Measurements from ENCODE around the gene RBM39. TPM values are rescaled to one million over a fixed set of nuclear protein-coding genes. Genes with fewer than 3 reads are reported as not detected.
A peak's percentile ranks its signal among the peaks of the same experiment; 100 is the strongest.

Gene RBM39
- total and polyA plus RNA-seq, 10 of the 15 experiments (the other 5 are each of a cell fraction or from before 2014, with no cell fraction given), result 135 to 280 (median 217) TPM

DNA sequence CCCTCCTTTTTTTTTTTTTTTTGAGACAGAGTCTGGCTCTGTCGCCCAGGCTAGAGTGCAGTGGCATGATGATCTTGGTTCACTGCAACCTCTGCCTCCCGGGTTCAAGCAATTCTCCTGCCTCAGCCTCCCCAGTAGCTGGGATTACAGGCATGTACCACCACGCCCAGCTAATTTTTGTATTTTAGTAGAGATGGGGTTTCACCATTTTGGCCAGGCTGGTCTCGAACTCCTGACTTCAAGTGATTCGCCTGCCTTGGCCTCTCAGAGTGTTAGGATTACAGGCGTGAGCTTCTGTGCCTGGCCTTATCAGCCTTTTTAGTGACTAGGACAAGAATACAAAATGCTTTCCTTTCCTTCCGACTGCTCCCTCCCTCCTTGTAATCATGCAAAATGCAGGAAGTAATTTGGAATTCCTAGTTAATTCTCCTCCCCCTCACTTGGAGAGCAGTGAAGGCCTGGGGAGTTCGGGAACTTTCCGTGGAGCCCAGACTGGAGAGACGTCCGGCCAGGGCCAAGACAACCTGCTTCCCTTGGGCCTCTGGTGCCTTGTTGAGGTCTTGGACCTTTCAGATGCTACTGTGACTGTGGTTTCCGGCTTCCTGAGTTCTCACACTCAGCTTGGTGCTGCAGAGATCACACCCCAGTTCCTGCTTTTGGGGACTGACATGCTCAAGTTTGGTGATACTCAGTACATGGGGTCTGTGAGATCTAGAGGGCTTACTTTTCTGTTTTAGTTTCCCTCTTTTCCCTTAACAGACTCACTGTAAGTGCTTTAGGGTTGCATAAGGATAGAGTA is 25.8 kb upstream of the RBM39 start (continued):
- TF ChIP-seq E2F8 (IDR thresholded peaks at IDR 0.05; ENCODE audit: low read depth, partially characterized antibody) (no peak), ELK1 (IDR thresholded peaks at IDR 0.05; ENCODE audit: low read depth, low read length) (no peak), KLF5 (IDR thresholded peaks at IDR 0.05; ENCODE audit: partially characterized antibody) (no peak), POU2F2 (IDR thresholded peaks at IDR 0.05; ENCODE audit: borderline replicate concordance, low read depth, low read length) (peak; percentile 81; the same call in 1 of the 3 replicates), BACH1 (IDR thresholded peaks at IDR 0.05; ENCODE audit: borderline replicate concordance) (peak; percentile 51; the same call in 1 of the 2 replicates), CBX5 (IDR thresholded peaks at IDR 0.05; ENCODE audit: low read depth) (no peak), GATAD2B (conservative IDR thresholded peaks at IDR 0.05; ENCODE audit: low read depth) (peak; percentile 91; the same call in 1 of the 2 replicates), RCOR1 (conservative IDR thresholded peaks at IDR 0.05; ENCODE audit: low read depth, low read length) (no peak), BRCA1 (IDR thresholded peaks at IDR 0.05; ENCODE audit: low read depth, low read length) (no peak), NFYA (IDR thresholded peaks at IDR 0.05; ENCODE audit: borderline replicate concordance, low read depth, low read length) (no peak), FOS (IDR thresholded peaks at IDR 0.05; ENCODE audit: borderline replicate concordance, extremely low read depth, insufficient read length) (no peak), CHD4 (IDR thresholded peaks at IDR 0.05) (no peak; the same call in 1 of the 2 replicates), HDGF (IDR thresholded peaks at IDR 0.05) (peak; percentile 83; the same call in 1 of the 2 replicates), BHLHE40 (IDR thresholded peaks at IDR 0.05; ENCODE audit: borderline replicate concordance in 1 of 2, low read depth in 2 of 2, low read length in 1 of 2) (peak in 1 of 2 experiments; percentile 42; a peak in 1 of 4 replicates), FOXM1 (IDR thresholded peaks at IDR 0.05; ENCODE audit: low read depth, low read length) (peak; percentile 64)
- TF ChIP-seq, protein P1, sequence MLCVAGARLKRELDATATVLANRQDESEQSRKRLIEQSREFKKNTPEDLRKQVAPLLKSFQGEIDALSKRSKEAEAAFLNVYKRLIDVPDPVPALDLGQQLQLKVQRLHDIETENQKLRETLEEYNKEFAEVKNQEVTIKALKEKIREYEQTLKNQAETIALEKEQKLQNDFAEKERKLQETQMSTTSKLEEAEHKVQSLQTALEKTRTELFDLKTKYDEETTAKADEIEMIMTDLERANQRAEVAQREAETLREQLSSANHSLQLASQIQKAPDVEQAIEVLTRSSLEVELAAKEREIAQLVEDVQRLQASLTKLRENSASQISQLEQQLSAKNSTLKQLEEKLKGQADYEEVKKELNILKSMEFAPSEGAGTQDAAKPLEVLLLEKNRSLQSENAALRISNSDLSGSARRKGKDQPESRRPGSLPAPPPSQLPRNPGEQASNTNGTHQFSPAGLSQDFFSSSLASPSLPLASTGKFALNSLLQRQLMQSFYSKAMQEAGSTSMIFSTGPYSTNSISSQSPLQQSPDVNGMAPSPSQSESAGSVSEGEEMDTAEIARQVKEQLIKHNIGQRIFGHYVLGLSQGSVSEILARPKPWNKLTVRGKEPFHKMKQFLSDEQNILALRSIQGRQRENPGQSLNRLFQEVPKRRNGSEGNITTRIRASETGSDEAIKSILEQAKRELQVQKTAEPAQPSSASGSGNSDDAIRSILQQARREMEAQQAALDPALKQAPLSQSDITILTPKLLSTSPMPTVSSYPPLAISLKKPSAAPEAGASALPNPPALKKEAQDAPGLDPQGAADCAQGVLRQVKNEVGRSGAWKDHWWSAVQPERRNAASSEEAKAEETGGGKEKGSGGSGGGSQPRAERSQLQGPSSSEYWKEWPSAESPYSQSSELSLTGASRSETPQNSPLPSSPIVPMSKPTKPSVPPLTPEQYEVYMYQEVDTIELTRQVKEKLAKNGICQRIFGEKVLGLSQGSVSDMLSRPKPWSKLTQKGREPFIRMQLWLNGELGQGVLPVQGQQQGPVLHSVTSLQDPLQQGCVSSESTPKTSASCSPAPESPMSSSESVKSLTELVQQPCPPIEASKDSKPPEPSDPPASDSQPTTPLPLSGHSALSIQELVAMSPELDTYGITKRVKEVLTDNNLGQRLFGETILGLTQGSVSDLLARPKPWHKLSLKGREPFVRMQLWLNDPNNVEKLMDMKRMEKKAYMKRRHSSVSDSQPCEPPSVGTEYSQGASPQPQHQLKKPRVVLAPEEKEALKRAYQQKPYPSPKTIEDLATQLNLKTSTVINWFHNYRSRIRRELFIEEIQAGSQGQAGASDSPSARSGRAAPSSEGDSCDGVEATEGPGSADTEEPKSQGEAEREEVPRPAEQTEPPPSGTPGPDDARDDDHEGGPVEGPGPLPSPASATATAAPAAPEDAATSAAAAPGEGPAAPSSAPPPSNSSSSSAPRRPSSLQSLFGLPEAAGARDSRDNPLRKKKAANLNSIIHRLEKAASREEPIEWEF (IDR thresholded peaks at IDR 0.05; ENCODE audit: insufficient replicate concordance, low read depth, low read length), result peak; percentile 86
- TF ChIP-seq, protein P2, sequence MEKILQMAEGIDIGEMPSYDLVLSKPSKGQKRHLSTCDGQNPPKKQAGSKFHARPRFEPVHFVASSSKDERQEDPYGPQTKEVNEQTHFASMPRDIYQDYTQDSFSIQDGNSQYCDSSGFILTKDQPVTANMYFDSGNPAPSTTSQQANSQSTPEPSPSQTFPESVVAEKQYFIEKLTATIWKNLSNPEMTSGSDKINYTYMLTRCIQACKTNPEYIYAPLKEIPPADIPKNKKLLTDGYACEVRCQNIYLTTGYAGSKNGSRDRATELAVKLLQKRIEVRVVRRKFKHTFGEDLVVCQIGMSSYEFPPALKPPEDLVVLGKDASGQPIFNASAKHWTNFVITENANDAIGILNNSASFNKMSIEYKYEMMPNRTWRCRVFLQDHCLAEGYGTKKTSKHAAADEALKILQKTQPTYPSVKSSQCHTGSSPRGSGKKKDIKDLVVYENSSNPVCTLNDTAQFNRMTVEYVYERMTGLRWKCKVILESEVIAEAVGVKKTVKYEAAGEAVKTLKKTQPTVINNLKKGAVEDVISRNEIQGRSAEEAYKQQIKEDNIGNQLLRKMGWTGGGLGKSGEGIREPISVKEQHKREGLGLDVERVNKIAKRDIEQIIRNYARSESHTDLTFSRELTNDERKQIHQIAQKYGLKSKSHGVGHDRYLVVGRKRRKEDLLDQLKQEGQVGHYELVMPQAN (conservative IDR thresholded peaks at IDR 0.05), result no peak

All from GM12878 (cell line).